IPS-18c (cell line): Measurements from ENCODE around the gene CDHR5.

ENCODE experiments used
- H3K4me3 ChIP-seq: 2 replicates; pipeline ENCODE4 v1.7.0; 2013; ENCODE audit warnings: low read depth, mild to moderate bottlenecking, low read length, moderate library complexity; ENCODE audit not compliant: insufficient read depth
- H3K9me3 ChIP-seq: one replicate; pipeline ENCODE4 v1.6.1; 2013; ENCODE audit warnings: mild to moderate bottlenecking, low read length, moderate library complexity; ENCODE audit not compliant: control insufficient read depth, insufficient read depth

The CDHR5 gene

DNA sequence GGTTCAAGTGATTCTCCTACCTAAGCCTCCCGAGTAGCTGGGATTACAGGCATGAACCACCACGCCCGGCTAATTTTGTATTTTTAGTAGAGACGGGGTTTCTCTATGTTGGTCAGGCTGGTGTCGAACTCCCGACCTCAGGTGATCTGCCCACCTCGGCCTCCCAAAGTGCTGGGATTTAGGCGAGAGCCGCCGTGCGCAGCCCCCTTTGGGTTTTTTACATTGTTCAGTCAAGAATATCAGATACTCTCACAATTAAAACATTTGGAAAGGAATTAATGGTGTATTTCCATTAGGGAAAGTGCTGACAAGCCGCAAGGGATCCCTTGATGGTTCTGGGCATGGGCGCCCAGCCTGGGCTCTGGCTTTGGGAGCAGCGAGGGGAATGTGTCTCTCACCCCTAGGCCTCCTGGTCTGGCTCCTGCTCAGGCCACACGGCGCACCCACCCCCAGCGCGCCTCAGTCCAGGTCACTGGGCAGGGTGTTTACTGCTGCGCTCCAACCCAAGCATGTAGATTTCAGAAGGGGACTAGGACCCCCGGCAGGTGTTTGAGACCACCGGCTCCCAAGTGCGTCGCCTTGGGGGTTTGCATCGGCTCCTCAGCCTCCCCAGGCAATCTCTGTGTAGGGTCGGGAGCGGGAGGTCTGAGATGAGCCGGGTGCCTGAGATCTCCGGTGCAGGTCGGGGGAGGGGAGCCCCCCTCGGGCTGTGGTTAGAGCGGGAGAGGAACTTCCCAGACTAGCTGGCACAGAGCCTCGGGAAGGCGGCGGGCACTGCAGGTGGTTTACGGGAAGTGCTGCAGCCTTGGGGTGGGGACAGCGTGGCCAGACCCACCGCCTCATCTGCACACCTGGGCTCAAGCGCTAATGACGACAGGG lies 8.2 kb downstream of the CDHR5 start:
- H3K9me3 ChIP-seq, result no peaks in the 10 kb centered on the region
- H3K4me3 ChIP-seq, result no peak overlapping the region; the same call in 1 of the 2 replicates

DNA sequence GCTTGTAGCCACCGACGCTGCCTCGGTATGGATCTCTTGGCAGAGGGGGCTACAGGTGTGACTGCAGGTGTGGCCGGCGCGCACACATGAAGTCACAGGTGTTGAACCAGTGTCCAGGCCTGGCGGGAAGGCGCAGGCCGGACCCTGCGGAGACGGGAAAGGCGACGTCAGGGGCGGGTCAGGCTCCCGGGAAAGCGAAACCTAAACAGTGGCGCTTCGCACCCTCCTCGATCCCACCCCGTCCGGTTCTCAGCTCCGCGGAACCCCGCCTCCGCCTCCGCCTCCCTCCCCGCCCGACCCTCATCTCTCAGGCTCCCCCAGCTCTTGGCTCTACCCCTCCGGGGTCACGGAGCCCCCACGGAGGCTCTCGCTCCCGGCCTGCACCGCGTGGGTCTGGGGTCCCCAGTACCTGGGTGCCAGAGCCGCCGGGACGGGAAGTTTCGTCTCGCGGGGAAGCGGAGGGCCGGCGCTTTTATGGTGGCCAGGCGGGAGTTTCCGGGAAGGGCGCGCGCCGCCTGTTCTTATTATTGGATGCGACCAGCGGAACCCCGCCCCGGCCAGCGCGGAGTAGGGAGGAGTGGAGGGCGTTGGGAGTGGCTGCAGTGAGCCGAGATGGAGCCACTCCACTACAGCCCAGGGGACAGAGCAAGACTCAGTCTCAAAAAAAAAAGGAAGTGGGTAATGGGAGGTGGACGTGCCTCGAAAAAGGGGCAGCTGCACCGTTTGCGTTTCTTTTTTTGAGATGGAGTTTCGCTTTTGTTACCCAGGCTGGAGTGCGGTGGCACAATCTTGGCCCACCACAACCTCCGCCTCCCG lies 9.0 kb downstream of the CDHR5 start, which contains the start of gene IRF7:
TSS of gene IRF7 (minus strand) at position 447 of the 816 bp plus-strand sequence. CDS start 586 bp downstream, outside the sequence.
- peak within 1 kb of the TSS; percentile 96 for H3K4me3 ChIP-seq
- H3K9me3 ChIP-seq, result no peaks in the 10 kb centered on the region

DNA sequence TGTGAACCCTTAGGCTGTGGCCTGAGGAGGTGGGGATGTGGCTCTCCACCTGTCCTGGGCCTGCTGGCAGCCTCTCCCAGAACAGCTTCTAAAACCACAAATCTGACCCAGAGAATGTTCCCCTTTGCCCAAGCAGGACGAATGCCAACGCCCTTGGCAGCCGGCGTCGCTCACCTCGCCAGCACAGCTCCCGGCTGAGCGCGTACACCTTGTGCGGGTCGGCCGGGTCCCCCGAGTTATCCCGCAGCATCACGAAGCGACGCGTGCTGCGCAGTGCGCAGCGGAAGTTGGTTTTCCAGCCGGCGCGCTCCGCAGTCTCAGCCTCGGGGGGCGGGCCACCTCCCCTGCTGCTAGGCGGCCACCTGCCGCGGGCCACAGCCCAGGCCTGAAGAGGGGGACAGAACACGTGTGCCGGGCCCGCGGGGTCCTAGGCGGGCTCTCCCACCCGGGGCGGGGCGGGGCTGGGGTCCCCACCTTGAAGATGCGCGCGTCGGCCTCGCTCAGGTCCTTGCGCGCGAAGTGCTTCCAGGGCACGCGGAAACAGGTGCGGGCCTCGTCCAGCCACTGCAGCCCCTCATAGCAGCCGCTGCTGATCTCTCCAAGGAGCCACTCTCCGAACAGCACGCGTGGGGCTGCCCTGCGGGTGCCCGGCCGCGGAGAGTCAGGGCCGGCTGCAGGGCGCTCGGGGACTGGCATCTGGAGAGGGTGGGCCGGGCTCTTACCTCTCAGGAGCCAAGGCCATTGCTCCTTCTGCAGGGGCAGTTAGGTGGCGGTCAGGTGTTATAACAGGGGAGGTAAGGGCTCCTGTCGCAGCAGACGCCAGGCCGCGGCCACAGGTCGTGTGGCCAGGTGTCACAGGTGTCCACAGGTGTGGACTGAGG lies 9.9 kb downstream of the CDHR5 start:
- Histone ChIP-seq H3K9me3 (no peaks in the 10 kb centered on the region), H3K4me3 (peak overlapping the region; percentile 96)

DNA sequence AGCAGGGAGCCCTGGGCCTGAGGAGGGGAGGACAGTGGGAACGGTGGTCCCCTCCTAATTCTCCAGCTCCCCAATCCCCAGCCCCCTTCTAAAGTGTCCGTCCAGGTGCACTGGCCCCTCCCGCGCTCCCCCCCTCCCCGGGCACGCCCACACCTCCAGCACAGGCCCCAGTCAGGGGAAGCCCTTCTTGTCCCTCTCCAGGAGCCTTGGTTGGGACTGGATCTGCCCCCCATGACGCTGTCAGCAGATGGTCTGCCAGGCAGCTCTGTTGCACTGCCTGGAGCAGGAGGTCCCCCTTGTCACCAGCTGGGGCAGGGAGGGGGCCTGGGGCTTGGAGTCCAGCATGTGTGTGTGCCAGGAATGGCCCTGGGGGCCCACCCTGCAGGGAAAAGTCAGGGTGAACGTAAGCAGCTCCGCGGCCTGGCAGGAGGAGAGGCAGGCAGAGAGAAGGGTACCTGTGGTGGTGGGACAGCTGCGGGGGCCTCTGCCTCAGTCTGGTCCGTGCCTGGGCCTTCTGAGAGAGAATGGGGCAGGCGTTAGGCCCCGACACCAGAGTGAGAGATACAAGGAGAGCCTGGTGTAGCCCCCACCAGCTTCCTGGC lies 10.6 kb downstream of the CDHR5 start:
- no peak overlapping the region for H3K4me3 ChIP-seq
- H3K9me3 ChIP-seq, result no peaks in the 10 kb centered on the region

DNA sequence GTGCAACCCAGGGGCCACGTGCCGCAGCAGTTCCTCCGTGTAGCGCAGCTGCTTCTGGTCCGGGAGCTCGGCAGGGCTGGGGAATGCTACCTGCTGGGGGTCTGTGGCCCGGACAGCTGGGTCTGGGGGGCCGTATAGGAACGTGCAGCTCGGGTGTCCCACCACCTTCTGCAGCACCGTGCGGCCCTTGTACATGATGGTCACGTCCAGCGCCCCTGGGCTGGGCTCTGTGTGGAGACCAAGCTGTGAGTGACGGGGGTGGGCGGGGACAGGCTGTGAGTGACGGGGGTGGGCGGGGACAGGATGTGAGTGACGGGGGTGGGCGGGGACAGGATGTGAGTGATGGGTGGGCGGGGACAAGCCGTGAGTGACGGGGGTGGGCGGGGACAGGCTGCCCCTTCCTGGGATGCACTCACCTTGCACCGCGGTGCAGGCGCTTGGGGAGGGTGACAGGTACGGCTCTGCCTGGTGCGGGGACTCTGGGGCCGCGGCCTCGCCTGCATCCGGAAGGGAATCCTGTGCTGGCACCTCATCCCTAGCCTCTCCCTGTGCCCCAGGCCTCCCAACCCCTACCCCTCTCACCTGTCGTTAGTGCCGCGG lies 11.3 kb downstream of the CDHR5 start:
- Histone ChIP-seq H3K9me3 (no peaks in the 10 kb centered on the region), H3K4me3 (no peak overlapping the region)

DNA sequence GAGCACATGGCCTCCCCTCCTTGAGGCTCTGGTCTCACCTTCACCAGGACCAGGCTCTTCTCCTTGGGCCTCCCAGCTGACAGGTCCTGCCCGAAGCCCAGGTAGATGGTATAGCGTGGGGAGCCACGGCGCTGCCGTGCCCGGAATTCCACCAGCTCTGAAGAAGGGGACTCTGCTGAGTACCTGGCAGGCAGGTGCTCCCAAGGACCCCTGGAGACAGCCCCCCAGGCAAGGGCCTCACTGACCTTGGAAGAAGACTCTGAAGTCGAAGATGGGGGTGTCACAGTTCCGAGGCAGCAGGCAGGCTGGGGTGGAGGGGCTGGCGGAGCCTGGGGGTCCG lies 11.8 kb downstream of the CDHR5 start:
- Histone ChIP-seq H3K4me3 (no peak overlapping the region), H3K9me3 (no peaks in the 10 kb centered on the region)

DNA sequence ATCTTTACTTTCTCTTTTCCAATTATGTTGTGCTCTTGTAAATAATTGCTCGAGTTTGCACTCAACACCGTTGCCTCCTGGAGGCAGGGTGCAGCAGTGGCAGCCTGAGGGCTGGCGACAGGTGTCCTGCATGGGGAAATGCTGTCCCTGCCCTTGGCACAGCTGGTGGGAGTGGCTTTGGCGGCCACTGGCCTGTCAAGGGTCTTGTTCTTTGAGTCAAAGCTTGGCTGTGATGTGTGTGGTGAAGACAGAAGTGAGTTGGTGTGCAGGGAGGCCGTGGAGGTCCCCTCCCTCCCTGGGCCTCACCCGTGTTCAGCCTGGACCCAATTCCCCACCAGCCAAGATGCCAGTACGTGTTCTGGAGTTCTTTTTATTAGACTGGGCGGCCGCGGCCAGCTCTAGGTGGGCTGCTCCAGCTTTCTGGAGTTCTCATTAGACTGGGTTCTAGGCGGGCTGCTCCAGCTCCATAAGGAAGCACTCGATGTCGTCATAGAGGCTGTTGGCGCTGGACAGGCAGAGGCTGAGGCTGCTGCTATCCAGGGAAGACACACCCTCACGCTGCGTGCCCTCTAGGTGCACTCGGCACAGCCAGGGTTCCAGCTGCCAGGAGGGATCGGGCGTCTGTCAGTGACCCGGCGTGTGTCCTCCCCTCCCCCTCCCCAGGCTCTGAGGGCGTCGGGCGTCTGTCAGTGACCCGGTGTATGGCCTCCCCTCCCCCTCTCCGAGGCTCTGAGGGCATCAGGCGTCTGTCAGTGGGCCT lies 12.4 kb downstream of the CDHR5 start:
- H3K4me3 ChIP-seq, result no peak overlapping the region
- no peaks in the 10 kb centered on the region for H3K9me3 ChIP-seq

DNA sequence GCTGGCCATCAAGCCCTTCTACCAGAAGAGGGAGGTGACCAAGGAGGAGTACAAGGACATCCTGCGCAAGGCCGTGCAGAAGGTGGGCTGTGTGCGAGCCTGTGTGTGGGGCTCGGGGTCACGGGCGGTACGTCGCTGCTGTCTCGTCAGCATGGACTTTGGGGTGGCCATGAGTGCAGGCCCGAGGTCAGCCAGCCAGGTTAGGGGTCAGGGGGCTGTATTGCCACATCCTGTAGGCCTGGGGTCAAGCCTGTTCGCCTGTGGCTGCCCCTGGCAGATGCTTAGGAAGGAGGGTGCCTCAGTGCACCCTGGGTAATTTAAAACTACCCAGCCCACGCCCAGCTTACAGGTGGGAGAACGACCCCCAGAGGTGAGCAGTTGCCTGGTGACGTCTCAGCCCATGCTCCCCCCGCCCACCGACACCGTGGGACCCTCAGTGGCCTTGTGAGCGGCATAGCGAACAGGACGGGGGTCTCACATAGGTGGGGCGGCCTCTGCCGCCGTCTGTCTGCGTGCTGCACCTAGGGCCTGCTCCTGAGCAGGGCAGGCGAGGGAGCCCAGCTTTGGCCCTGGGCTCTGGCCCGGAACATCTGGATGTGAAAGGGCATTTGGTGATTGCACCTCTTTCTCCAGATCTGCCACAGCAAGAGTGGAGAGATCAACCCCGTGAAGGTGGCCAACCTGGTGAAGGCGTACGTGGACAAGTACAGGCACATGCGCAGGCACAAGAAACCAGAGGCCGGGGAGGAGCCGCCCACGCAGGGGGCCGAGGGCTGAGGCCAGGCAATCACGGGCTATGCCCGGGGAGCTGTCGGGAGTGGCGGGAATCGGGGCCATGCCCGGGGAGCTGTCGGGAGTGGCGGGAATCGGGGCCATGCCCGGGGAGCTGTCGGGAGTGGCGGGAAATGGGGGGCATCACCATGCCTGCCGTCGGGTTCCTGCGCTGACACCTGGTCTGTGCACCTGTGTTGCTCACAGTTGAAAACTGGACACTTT lies 13.5 kb downstream of the CDHR5 start:
- Histone ChIP-seq H3K9me3 (no peaks in the 10 kb centered on the region), H3K4me3 (no peak overlapping the region)

DNA sequence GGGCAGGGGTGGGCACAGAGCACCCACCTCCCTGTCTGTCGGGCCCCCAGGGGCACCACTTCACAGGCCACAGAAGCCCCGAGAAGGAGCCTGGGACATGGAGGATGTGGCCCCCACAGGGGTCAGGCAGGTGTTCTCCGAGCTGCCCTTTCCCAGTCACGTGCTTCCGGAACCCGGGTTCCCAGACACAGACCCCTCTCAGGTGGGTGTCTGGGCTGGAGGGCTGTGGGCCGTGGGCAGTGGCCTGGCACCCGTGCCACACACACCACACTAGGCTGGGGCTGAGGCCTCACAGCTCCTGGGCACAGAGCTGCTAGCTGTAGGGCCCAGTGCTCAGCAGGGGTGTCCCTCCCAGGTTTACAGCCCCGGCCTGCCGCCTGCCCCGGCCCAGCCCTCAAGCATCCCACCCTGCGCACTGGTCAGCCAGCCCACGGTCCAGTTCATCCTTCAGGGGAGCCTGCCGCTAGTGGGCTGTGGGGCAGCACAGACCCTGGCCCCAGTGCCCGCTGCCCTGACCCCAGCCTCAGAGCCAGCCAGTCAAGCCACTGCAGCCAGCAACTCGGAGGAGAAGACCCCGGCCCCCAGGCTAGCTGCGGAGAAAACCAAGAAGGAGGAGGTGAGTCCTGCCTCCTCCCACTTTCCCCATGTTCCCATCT lies 14.5 kb downstream of the CDHR5 start:
- H3K9me3 ChIP-seq, result no peaks in the 10 kb centered on the region
- H3K4me3 ChIP-seq, result no peak overlapping the region

DNA sequence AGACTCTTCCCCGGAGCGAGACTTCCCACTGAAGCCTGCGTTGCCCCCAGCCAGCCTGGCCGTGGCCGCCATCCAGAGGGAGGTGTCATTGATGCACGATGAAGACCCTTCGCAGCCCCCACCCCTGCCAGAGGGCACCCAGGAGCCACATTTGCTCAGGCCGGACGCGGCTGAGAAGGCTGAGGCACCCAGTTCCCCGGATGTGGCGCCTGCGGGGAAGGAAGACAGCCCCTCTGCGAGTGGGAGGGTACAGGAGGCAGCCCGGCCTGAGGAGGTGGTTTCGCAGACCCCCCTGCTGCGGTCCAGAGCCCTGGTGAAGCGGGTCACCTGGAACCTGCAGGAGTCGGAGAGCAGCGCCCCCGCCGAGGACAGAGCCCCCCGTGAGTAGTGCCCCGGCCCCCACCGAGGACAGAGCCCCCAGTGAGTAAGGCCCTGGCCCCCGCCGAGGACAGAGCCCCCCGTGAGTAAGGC lies 15.4 kb downstream of the CDHR5 start:
- H3K9me3 ChIP-seq, result no peaks in the 10 kb centered on the region
- no peak overlapping the region for H3K4me3 ChIP-seq

DNA sequence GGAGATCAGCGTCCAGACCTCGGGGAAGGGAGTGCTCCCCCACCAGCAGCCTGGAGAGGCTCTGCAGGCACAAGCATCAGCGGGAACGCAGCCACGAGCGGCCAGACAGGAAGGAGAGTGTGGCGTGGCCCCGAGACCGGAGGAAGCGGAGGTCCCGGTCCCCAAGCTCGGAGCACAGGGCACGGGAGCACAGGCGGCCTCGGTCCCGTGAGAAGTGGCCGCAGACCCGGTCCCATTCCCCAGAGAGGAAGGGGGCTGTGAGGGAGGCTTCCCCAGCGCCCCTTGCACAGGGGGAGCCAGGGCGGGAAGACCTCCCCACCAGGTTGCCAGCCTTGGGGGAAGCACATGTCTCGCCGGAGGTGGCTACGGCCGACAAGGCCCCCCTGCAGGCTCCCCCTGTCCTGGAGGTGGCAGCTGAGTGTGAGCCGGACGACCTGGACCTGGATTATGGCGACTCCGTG lies 15.9 kb downstream of the CDHR5 start:
- H3K4me3 ChIP-seq, result no peak overlapping the region
- no peaks in the 10 kb centered on the region for H3K9me3 ChIP-seq

DNA sequence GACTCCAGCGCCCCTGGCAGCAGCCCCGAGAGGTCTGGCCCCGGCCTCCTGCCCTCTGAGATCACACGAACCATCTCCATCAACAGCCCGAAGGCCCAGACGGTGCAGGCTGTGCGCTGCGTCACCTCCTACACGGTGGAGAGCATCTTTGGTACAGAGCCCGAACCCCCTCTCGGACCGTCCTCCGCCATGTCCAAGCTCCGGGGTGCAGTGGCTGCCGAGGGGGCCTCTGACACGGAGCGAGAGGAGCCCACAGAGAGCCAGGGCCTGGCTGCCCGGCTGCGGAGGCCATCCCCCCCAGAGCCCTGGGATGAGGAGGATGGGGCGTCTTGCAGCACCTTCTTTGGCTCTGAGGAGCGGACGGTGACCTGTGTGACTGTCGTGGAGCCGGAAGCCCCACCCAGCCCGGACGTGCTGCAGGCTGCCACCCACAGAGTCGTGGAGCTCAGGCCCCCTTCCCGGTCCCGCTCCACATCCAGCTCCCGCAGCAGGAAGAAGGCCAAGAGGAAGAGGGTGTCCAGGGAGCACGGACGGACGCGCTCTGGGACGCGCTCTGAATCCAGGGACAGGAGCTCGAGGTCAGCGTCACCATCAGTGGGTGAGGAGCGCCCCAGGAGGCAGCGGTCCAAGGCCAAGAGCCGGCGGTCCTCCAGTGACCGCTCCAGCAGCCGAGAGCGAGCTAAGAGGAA lies 16.6 kb downstream of the CDHR5 start:
- Histone ChIP-seq H3K9me3 (no peaks in the 10 kb centered on the region), H3K4me3 (no peak overlapping the region)

DNA sequence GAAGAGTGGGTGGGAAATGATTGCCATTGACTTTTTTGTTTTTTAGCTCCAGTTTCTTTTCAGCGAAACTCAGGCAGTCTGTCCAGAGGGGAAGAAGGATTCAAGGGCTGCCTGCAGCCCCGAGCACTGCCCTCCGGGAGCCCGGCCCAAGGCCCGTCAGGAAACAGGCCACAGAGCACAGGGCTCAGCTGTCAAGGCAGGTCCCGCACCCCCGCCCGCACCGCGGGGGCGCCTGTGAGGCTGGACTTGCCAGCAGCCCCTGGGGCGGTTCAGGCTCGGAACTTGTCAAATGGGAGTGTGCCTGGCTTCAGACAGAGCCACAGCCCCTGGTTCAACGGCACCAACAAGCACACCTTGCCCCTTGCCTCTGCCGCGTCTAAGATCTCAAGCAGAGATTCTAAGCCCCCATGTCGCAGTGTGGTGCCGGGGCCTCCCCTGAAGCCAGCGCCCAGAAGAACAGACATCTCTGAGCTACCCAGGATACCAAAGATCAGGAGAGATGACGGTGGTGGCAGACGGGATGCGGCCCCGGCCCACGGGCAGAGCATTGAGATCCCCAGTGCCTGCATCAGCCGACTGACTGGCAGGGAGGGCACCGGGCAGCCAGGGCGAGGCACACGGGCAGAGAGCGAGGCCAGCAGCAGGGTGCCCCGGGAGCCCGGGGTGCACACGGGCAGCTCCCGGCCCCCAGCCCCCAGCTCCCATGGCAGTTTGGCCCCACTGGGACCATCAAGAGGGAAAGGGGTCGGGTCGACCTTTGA lies 17.6 kb downstream of the CDHR5 start:
- Histone ChIP-seq H3K9me3 (no peaks in the 10 kb centered on the region), H3K4me3 (no peak overlapping the region)
